Kidney epithelial cell (primary cell): ENCODE measurements around the gene ERGIC1. TPM values are rescaled to one million over a fixed set of nuclear protein-coding genes. Genes with fewer than 3 reads are reported as not detected.

ENCODE experiments used
- DNase-seq: peaks from one replicate; pipeline ENCODE4 v3.0.0-alpha.2; 2010; ENCODE audit warnings: low read depth
- H3K27me3 ChIP-seq: 2 replicates; pipeline ENCODE4 v1.6.0; 2011; ENCODE audit warnings: low read length; ENCODE audit not compliant: control insufficient read depth, insufficient read depth
- H3K36me3 ChIP-seq: 2 replicates; pipeline ENCODE4 v1.5.1; 2011; ENCODE audit warnings: low read length; ENCODE audit not compliant: control insufficient read depth, insufficient read depth
- H3K4me3 ChIP-seq: 2 replicates; pipeline ENCODE4 v1.5.1; 2011; ENCODE audit warnings: low read depth, mild to moderate bottlenecking, control low read depth, low read length
- CTCF ChIP-seq: IDR thresholded peaks from 2 replicates; pipeline ENCODE4 v1.5.1; 2011; ENCODE audit warnings: mild to moderate bottlenecking, moderate library complexity, low read length, control low read depth, inconsistent platforms; ENCODE audit not compliant: insufficient read depth, poor library complexity, severe bottlenecking
- total RNA-seq: library from RNA; depleted of rRNA; stranded (reverse); fragments of >200 nt; gene quantifications from 2 replicates; pipeline ENCODE4 v1.2.3, GENCODE V29; 2015

The ERGIC1 gene
- total RNA-seq, 1 donor from 2014 or later = 183 TPM

GRCh38 chr5:172921906-172922305 is 87.9 kb downstream of the ERGIC1 start:
- DNase-seq = no peak
- no peaks in the 10 kb centered on the region for H3K27me3 ChIP-seq
- H3K36me3 ChIP-seq = no peaks in the 10 kb centered on the region
- H3K4me3 ChIP-seq = no peak overlapping the region
- TF ChIP-seq CTCF = no peak

GRCh38 chr5:172923539-172923938 is 89.5 kb downstream of the ERGIC1 start:
- TF ChIP-seq CTCF = no peak
- Histone ChIP-seq H3K4me3 (no peak overlapping the region), H3K36me3 (peaks cover 2% of the 10 kb centered on the region), H3K27me3 (no peaks in the 10 kb centered on the region)
- no peak for DNase-seq

DNA sequence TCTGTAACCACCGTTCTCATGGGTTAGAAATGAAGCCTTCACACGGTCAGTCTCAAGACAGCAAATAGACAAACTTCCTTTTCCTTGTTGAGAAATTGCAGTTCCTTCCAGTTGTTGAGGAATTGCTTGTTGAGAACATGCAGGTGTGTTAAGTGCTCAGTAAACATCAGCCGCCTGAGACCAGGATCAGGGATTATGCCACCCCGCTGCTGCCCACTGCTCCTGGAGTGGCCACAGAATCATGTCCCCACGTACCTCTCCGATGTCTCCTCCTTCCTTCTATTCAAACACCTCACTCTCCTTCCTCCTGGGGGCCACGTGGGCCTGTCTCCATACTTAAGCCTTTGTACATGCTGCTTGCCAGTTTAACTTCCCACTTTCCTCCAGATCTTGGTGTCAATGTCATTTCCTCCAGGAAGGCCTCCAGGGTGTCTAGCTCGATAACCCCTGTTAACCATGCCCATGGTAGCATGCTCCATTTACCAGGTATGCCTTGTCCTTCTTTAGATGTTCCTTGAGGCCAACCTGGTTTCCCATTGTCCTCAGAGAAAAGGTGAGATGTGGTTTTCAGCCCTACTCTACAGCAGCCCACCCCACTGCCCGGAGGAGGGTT is 91.4 kb downstream of the ERGIC1 start:
- peaks cover 2% of the 10 kb centered on the region for H3K36me3 ChIP-seq
- no peak for DNase-seq
- H3K4me3 ChIP-seq = no peak overlapping the region
- no peak for TF ChIP-seq CTCF
- H3K27me3 ChIP-seq = no peaks in the 10 kb centered on the region

GRCh38 chr5:172926008-172926523 is 92.0 kb downstream of the ERGIC1 start:
- Histone ChIP-seq H3K4me3 (no peak overlapping the region), H3K36me3 (peaks cover 2% of the 10 kb centered on the region), H3K27me3 (no peaks in the 10 kb centered on the region)
- DNase-seq = no peak
- no peak for TF ChIP-seq CTCF

- Histone ChIP-seq H3K27me3 (no peaks in the 10 kb centered on the region), H3K36me3 (peaks cover 2% of the 10 kb centered on the region), H3K4me3 (no peak overlapping the region)
- no peak for DNase-seq
- TF ChIP-seq CTCF = no peak
Measured at GRCh38 chr5:172926796-172927195, 92.7 kb downstream of the ERGIC1 start.

GRCh38 chr5:172929371-172929838 is 95.4 kb downstream of the ERGIC1 start:
- no peak for TF ChIP-seq CTCF
- DNase-seq = no peak
- H3K4me3 ChIP-seq = no peak overlapping the region
- peaks cover 2% of the 10 kb centered on the region for H3K36me3 ChIP-seq
- H3K27me3 ChIP-seq = no peaks in the 10 kb centered on the region
